Measurements from ENCODE around the gene DCLK2.

DNA sequence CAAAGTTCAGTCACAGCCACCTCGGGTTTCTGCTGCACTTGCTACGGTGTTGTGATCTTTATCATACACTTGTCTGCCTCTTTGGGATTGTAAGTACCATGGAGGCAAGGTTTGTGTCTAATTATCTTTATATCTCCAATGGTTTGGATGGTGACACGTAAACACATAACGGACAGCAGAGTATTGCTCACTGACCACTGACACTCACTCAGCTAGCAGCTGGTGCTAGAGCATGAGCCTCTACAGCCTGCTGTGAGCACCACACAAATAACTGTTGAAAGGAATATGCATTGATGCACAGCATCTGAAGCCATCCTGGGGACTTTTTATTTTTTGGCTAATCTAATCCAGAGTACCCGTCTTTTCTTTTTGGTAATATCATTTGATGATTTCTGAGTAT, 156.0 kb downstream of the DCLK2 start:
- TF ChIP-seq, protein P1, sequence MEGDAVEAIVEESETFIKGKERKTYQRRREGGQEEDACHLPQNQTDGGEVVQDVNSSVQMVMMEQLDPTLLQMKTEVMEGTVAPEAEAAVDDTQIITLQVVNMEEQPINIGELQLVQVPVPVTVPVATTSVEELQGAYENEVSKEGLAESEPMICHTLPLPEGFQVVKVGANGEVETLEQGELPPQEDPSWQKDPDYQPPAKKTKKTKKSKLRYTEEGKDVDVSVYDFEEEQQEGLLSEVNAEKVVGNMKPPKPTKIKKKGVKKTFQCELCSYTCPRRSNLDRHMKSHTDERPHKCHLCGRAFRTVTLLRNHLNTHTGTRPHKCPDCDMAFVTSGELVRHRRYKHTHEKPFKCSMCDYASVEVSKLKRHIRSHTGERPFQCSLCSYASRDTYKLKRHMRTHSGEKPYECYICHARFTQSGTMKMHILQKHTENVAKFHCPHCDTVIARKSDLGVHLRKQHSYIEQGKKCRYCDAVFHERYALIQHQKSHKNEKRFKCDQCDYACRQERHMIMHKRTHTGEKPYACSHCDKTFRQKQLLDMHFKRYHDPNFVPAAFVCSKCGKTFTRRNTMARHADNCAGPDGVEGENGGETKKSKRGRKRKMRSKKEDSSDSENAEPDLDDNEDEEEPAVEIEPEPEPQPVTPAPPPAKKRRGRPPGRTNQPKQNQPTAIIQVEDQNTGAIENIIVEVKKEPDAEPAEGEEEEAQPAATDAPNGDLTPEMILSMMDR (IDR thresholded peaks at IDR 0.05), result no peak
- no peak for TF ChIP-seq POLR2A (IDR thresholded peaks at IDR 0.05)
